ENCODE measurements around the gene THEMIS2. TPM values are rescaled to one million over a fixed set of nuclear protein-coding genes. Genes with fewer than 3 reads are reported as not detected.

The THEMIS2 gene
- total RNA-seq, 1 experiment from 2014 or later = 5.7 TPM

GRCh38 chr1:27861436-27861835 lies 10.9 kb upstream of the THEMIS2 start:
- intact Hi-C loops (cut with micrococcal nuclease) = no loop called here
- CTCF ChIA-PET = no interaction called here

GRCh38 chr1:27862004-27862403 lies 10.3 kb upstream of the THEMIS2 start:
- no peaks in the 10 kb centered on the region for H3K9me3 ChIP-seq (ENCODE audit: low read length)
- ChIA-PET CTCF (no interaction called here), POLR2A (ENCODE audit: unreplicated experiment) (interaction anchor here (0.6 kb wide), 1 partner anchor 113 kb away, joined by 3 read pairs; no protein-coding TSS in a partner anchor)
- no peak overlapping the region for H3K27ac ChIP-seq (ENCODE audit: low read length)
- no TSS peak for BruUV-seq (replicated peaks)
- H3K9ac ChIP-seq (ENCODE audit: low read length) = no peak overlapping the region
- H3K36me3 ChIP-seq (ENCODE audit: low read depth, low read length) = no peaks in the 10 kb centered on the region
- no peaks in the 10 kb centered on the region for H3K9me2 ChIP-seq (replicated peaks; ENCODE audit: low read length)
- TF ChIP-seq EZH2phosphoT487 (IDR thresholded peaks at IDR 0.05; ENCODE audit: borderline replicate concordance, low read length) (no peak), CTCF (conservative IDR thresholded peaks at IDR 0.05; ENCODE audit: low read depth, low read length) (no peak), EZH2 (IDR thresholded peaks at IDR 0.05; ENCODE audit: low read length, unreplicated experiment) (no peak)
- DNase-seq (no peak), ATAC-seq (no peak)
- intact Hi-C loops (cut with micrococcal nuclease) = no loop called here
- H3K4me1 ChIP-seq (ENCODE audit: insufficient read depth, low read length) = peaks cover 33% of the 10 kb centered on the region
- H3F3A ChIP-seq (ENCODE audit: low read length, unreplicated experiment) = no peaks in the 10 kb centered on the region
- H2AFZ ChIP-seq (ENCODE audit: low read length) = no peak overlapping the region
- no peaks in the 10 kb centered on the region for H3K79me2 ChIP-seq (ENCODE audit: low read length)
- no peak overlapping the region for H3K4me3 ChIP-seq (ENCODE audit: low read length)
- no peaks in the 10 kb centered on the region for H3K27me3 ChIP-seq (ENCODE audit: low read length)
- no peak overlapping the region for H3K4me2 ChIP-seq (ENCODE audit: low read length)
- no peaks in the 10 kb centered on the region for H4K20me1 ChIP-seq (ENCODE audit: low read length)

More at GRCh38 chr1:27861436-27861835, 10.9 kb upstream of the THEMIS2 start:
- Histone ChIP-seq H3K79me2 (ENCODE audit: low read length) (no peaks in the 10 kb centered on the region), H2AFZ (ENCODE audit: low read length) (no peak overlapping the region), H3F3A (ENCODE audit: low read length, unreplicated experiment) (no peaks in the 10 kb centered on the region), H4K20me1 (ENCODE audit: low read length) (no peaks in the 10 kb centered on the region), H3K9ac (ENCODE audit: low read length) (no peak overlapping the region), H3K9me3 (ENCODE audit: low read length) (no peaks in the 10 kb centered on the region), H3K27me3 (ENCODE audit: low read length) (no peaks in the 10 kb centered on the region), H3K4me3 (ENCODE audit: low read length) (no peak overlapping the region), H3K4me2 (ENCODE audit: low read length) (no peak overlapping the region), H3K27ac (ENCODE audit: low read length) (no peak overlapping the region), H3K4me1 (ENCODE audit: insufficient read depth, low read length) (peaks cover 33% of the 10 kb centered on the region), H3K9me2 (replicated peaks; ENCODE audit: low read length) (no peaks in the 10 kb centered on the region), H3K36me3 (ENCODE audit: low read depth, low read length) (no peaks in the 10 kb centered on the region)
- ATAC-seq (no peak), DNase-seq (no peak)
- no peak for TF ChIP-seq EZH2 (IDR thresholded peaks at IDR 0.05; ENCODE audit: low read length, unreplicated experiment)
- no TSS peak for BruUV-seq (replicated peaks)
- POLR2A ChIA-PET (ENCODE audit: unreplicated experiment) = interaction anchor here (0.6 kb wide), 1 partner anchor 113 kb away, joined by 3 read pairs; no protein-coding TSS in a partner anchor

GRCh38 chr1:27862671-27863537 lies 9.4 kb upstream of the THEMIS2 start:
- Histone ChIP-seq H3K9me3 (ENCODE audit: low read length) (no peaks in the 10 kb centered on the region), H3K36me3 (ENCODE audit: low read depth, low read length) (no peaks in the 10 kb centered on the region), H4K20me1 (ENCODE audit: low read length) (no peaks in the 10 kb centered on the region), H3K79me2 (ENCODE audit: low read length) (no peaks in the 10 kb centered on the region), H2AFZ (ENCODE audit: low read length) (peak overlapping the region; percentile 23), H3K27me3 (ENCODE audit: low read length) (no peaks in the 10 kb centered on the region), H3K4me2 (ENCODE audit: low read length) (peak overlapping the region; percentile 67), H3K9me2 (replicated peaks; ENCODE audit: low read length) (no peaks in the 10 kb centered on the region), H3K4me1 (ENCODE audit: insufficient read depth, low read length) (peaks cover 33% of the 10 kb centered on the region), H3F3A (ENCODE audit: low read length, unreplicated experiment) (no peaks in the 10 kb centered on the region), H3K27ac (ENCODE audit: low read length) (peak overlapping the region; percentile 90), H3K9ac (ENCODE audit: low read length) (peak overlapping the region; percentile 65), H3K4me3 (ENCODE audit: low read length) (no peak overlapping the region)
- BruUV-seq (replicated peaks) = no TSS peak
- intact Hi-C loops (cut with micrococcal nuclease) = loop anchor here (1.0 kb wide), 1 partner anchor 12 kb away; no protein-coding TSS in a partner anchor
- peak; percentile 99 for ATAC-seq
- peak; percentile 97 for DNase-seq
- TF ChIP-seq EZH2 (IDR thresholded peaks at IDR 0.05; ENCODE audit: low read length, unreplicated experiment) (no peak), CTCF (conservative IDR thresholded peaks at IDR 0.05; ENCODE audit: low read depth, low read length) (no peak), EZH2phosphoT487 (IDR thresholded peaks at IDR 0.05; ENCODE audit: borderline replicate concordance, low read length) (no peak)
- ChIA-PET POLR2A (ENCODE audit: unreplicated experiment) (interaction anchor here (0.5 kb wide), 1 partner anchor 874 kb away, joined by 4 read pairs; the partner anchor contains the start of gene YTHDF2), CTCF (interaction anchor here (0.6 kb wide), 1 partner anchor 94 kb away, joined by 3 read pairs; no protein-coding TSS in a partner anchor)

Data from PC-3 (cell line).